A172 (cell line): ENCODE data around the gene SCAMP2. TPM values are rescaled to one million over a fixed set of nuclear protein-coding genes. Genes with fewer than 3 reads are reported as not detected.

Source experiments
- DNase-seq: peaks from one replicate; pipeline ENCODE4 v3.0.0-alpha.2; 2015; ENCODE audit warnings: low spot score
- total RNA-seq: library from RNA; depleted of rRNA; stranded (reverse); fragments of >200 nt; shearing (Covaris generic); gene quantifications from 2 replicates; pipeline ENCODE4 v1.2.3, GENCODE V29; 2014

The SCAMP2 gene
- total RNA-seq, 1 experiment from 2014 or later, result 39.7 TPM

GRCh38 chr15:74838746-74839525 is 34.2 kb downstream of the SCAMP2 start:
- DNase-seq, result no peak

GRCh38 chr15:74838137-74838516 is 35.0 kb downstream of the SCAMP2 start:
- no peak for DNase-seq

GRCh38 chr15:74837482-74838136 is 35.6 kb downstream of the SCAMP2 start:
- DNase-seq, result no peak

- no peak for DNase-seq
These were observed 36.3 kb downstream of the SCAMP2 start for GRCh38 chr15:74836846-74837245.

GRCh38 chr15:74835312-74835823 is 37.8 kb downstream of the SCAMP2 start:
- DNase-seq, result peak; percentile 56

- DNase-seq, result no peak
These were observed 39.6 kb downstream of the SCAMP2 start for GRCh38 chr15:74833376-74834107.

- DNase-seq, result no peak
These were observed 40.3 kb downstream of the SCAMP2 start for GRCh38 chr15:74832826-74833225.

- no peak for DNase-seq
These were observed 41.2 kb downstream of the SCAMP2 start for GRCh38 chr15:74831813-74832495.

- DNase-seq, result no peak
These were observed 42.3 kb downstream of the SCAMP2 start for GRCh38 chr15:74830868-74831267.

GRCh38 chr15:74829991-74830390 is 43.2 kb downstream of the SCAMP2 start:
- DNase-seq, result no peak

GRCh38 chr15:74829486-74829885 is 43.7 kb downstream of the SCAMP2 start:
- no peak for DNase-seq

- no peak for DNase-seq
These were observed 44.3 kb downstream of the SCAMP2 start for GRCh38 chr15:74828835-74829234.

GRCh38 chr15:74827614-74828013 is 45.6 kb downstream of the SCAMP2 start:
- DNase-seq, result no peak

- DNase-seq, result no peak
These were observed 46.2 kb downstream of the SCAMP2 start for GRCh38 chr15:74826921-74827320.

- no peak for DNase-seq
These were observed 46.8 kb downstream of the SCAMP2 start, which contains the start of gene CPLX3 for GRCh38 chr15:74826364-74826819. CPLX3 (plus strand) TSS chr15:74826627; CDS start chr15:74826704, 77 bp downstream.

GRCh38 chr15:74825866-74826265 is 47.3 kb downstream of the SCAMP2 start:
- no peak for DNase-seq

GRCh38 chr15:74824976-74825375 is 48.2 kb downstream of the SCAMP2 start:
- no peak for DNase-seq

GRCh38 chr15:74823324-74823723 is 49.8 kb downstream of the SCAMP2 start:
- no peak for DNase-seq

GRCh38 chr15:74822233-74822632 is 50.9 kb downstream of the SCAMP2 start:
- no peak for DNase-seq

- no peak for DNase-seq
These were observed 51.4 kb downstream of the SCAMP2 start for GRCh38 chr15:74821790-74822158.

- DNase-seq, result no peak
These were observed 51.9 kb downstream of the SCAMP2 start for GRCh38 chr15:74821091-74821789.
